Endothelial cell of umbilical vein (primary cell): ENCODE measurements around the gene ADPRH. TPM values are rescaled to one million over a fixed set of nuclear protein-coding genes. Genes with fewer than 3 reads are reported as not detected.

ENCODE experiments used
- BruUV-seq: library from RNA; stranded (reverse); fragments of 400-500 nt; replicated peaks from 2 replicates; lab custom pipeline; 2021; lab: Mats Ljungman, UMichigan
- CTCF ChIA-PET: fragments of 300-600, 350-600 bp; sonication (Branson Sonifier 250); formaldehyde crosslinking; loops from one replicate; lab custom pipeline; 2021; ENCODE audit warnings: antibody characterized with exemption, inconsistent platforms; lab: Charles Lee
- POLR2A ChIA-PET: fragments of 300-600, 350-600 bp; sonication (Branson Sonifier 250); formaldehyde crosslinking; loops from one replicate; lab custom pipeline; 2021; ENCODE audit warnings: antibody characterized with exemption, inconsistent platforms; lab: Charles Lee
- DNase-seq: peaks from one replicate; pipeline ENCODE4 v3.0.0-alpha.2; 2011; ENCODE audit warnings: low read depth, low spot score
- FAIRE-seq: peaks from 2 replicates; lab custom pipeline; 2011; peaks lifted over from hg19 to GRCh38; lab: Jason Lieb, UNC
- H2AFZ ChIP-seq: 2 replicates; pipeline ENCODE4 v1.6.0; 2012; ENCODE audit warnings: low read depth, low read length, control low read depth, inconsistent platforms
- H3K27ac ChIP-seq: 2 replicates; pipeline ENCODE4 v1.5.1; 2011; ENCODE audit warnings: low read depth, mild to moderate bottlenecking, control low read depth, low read length, moderate library complexity; ENCODE audit not compliant: insufficient read depth
- H3K27me3 ChIP-seq, 2 experiments: 2 replicates each; pipeline versions ENCODE4 v1.6.0 to v1.6.1; 2011; ENCODE audit warnings: low read length in 2 of 2, mixed read lengths in 1 of 2; ENCODE audit not compliant: control insufficient read depth in 2 of 2, insufficient read depth in 2 of 2
- H3K36me3 ChIP-seq, 2 experiments: 2 replicates in 1 of 2; 3 replicates in 1 of 2; pipeline ENCODE4 v1.5.1; 2011; ENCODE audit warnings: low read length in 2 of 2, mild to moderate bottlenecking in 1 of 2, moderate library complexity in 1 of 2; ENCODE audit not compliant: control insufficient read depth in 2 of 2, insufficient read depth in 2 of 2; ENCODE audit errors: extremely low read depth in 1 of 2
- H3K4me1 ChIP-seq: 3 replicates; pipeline ENCODE4 v1.5.1; 2011; ENCODE audit warnings: mild to moderate bottlenecking, low read length; ENCODE audit not compliant: control insufficient read depth, insufficient read depth; ENCODE audit errors: extremely low read depth
- H3K4me2 ChIP-seq: 2 replicates; pipeline ENCODE4 v1.6.1; 2011; ENCODE audit warnings: low read length, control low read depth, mixed read lengths; ENCODE audit not compliant: insufficient read depth
- H3K4me3 ChIP-seq, 3 experiments: fragments of 200-600 bp in 1 of 3; sonication (generic), shearing (Covaris generic) in 1 of 3; replicated peaks in 1 of 3; 2 replicates each; pipeline ENCODE4 v1.5.1; 2011 to 2016; ENCODE audit warnings: control low read depth in 3 of 3, low read length in 3 of 3, mild to moderate bottlenecking in 2 of 3, inconsistent platforms in 1 of 3, low read depth in 1 of 3, moderate library complexity in 1 of 3; ENCODE audit not compliant: insufficient read depth in 1 of 3
- H3K79me2 ChIP-seq: 2 replicates; pipeline ENCODE4 v1.6.0; 2012; ENCODE audit warnings: low read length, inconsistent platforms; ENCODE audit not compliant: control insufficient read depth, insufficient read depth
- H3K9ac ChIP-seq: replicated peaks from 2 replicates; pipeline ENCODE3; 2011; ENCODE audit warnings: low read length, control low read depth; ENCODE audit not compliant: insufficient read depth; ENCODE audit errors: extremely low read depth
- H3K9me1 ChIP-seq: replicated peaks from 3 replicates; pipeline ENCODE4 v1.6.0; 2011; ENCODE audit warnings: mild to moderate bottlenecking, low read length; ENCODE audit not compliant: control insufficient read depth, insufficient read depth; ENCODE audit errors: extremely low read depth
- H3K9me3 ChIP-seq: replicated peaks from 2 replicates; pipeline ENCODE4 v1.5.1; 2012; ENCODE audit warnings: low read length, inconsistent platforms; ENCODE audit not compliant: control insufficient read depth, insufficient read depth
- H4K20me1 ChIP-seq: replicated peaks from 2 replicates; pipeline ENCODE3; 2011; ENCODE audit warnings: mild to moderate bottlenecking, low read length; ENCODE audit not compliant: control insufficient read depth, insufficient read depth; ENCODE audit errors: extremely low read depth
- MYC ChIP-seq: IDR thresholded peaks from one replicate; pipeline ENCODE4 v1.6.1; 2011; ENCODE audit warnings: mild to moderate bottlenecking, low read depth, low read length
- dilution Hi-C: fragments of 300-500 bp; cut with MboI; formaldehyde crosslinking; loops from one replicate; pipeline ENCODE4 v1.15.0; 2019; ENCODE audit warnings: low sequenced_read_pairs; ENCODE audit not compliant: extremely low pct_ligation_motif_present
- intact Hi-C: fragments of 100-400 bp; cut with micrococcal nuclease; formaldehyde crosslinking; loops from one replicate; pipeline ENCODE4 v1.10.0; 2022
- polyA plus RNA-seq, 4 experiments: library from polyadenylated mRNA; depleted of rRNA in 3 of 4; stranded (reverse) in 3 of 4; unstranded in 1 of 4; fragments of >200 nt; gene quantifications; 2 replicates each; pipeline versions ENCODE4 v1.2.1 to v1.2.3, GENCODE V29; 2011 to 2012; ENCODE audit warnings: missing spikeins in 1 of 4
- total RNA-seq: library from RNA; stranded (reverse); gene quantifications from 2 replicates; pipeline ENCODE4 v1.2.3, GENCODE V29; 2021
- TF ChIP-seq, protein P1 (sequence below): IDR thresholded peaks from 2 replicates; pipeline ENCODE4 v1.6.1; 2011; ENCODE audit not compliant: insufficient read depth, insufficient read length
- TF ChIP-seq, protein P2 (sequence below), 2 donors: IDR thresholded peaks; 1 replicate in 1 of 2; 2 replicates in 1 of 2; pipeline ENCODE4 v1.5.1; 2011; ENCODE audit warnings: low read length in 2 of 2, mild to moderate bottlenecking in 2 of 2, moderate library complexity in 2 of 2, control low read depth in 1 of 2, inconsistent platforms in 1 of 2, low read depth in 1 of 2; ENCODE audit not compliant: insufficient read depth in 1 of 2; ENCODE audit errors: extremely low read depth in 1 of 2

ADPRH gene
- total and polyA plus RNA-seq, 2 donors (not counting 3 experiments of a cell fraction or from before 2014, with no cell fraction given) = 3.5 to 8.0 TPM

- intact Hi-C loops (no loop called here), dilution Hi-C loops (no loop called here)
- H3K9ac ChIP-seq = no peak overlapping the region
- no peak overlapping the region for H3K27ac ChIP-seq
- BruUV-seq = no TSS peak
- CTCF ChIA-PET = interaction anchor here (0.9 kb wide), 1 partner anchor 15 kb away, joined by 3 read pairs; no protein-coding TSS in a partner anchor
- no peak for TF ChIP-seq MYC
- TF ChIP-seq, protein P1, sequence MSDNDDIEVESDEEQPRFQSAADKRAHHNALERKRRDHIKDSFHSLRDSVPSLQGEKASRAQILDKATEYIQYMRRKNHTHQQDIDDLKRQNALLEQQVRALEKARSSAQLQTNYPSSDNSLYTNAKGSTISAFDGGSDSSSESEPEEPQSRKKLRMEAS = no peak
- TF ChIP-seq, protein P2, sequence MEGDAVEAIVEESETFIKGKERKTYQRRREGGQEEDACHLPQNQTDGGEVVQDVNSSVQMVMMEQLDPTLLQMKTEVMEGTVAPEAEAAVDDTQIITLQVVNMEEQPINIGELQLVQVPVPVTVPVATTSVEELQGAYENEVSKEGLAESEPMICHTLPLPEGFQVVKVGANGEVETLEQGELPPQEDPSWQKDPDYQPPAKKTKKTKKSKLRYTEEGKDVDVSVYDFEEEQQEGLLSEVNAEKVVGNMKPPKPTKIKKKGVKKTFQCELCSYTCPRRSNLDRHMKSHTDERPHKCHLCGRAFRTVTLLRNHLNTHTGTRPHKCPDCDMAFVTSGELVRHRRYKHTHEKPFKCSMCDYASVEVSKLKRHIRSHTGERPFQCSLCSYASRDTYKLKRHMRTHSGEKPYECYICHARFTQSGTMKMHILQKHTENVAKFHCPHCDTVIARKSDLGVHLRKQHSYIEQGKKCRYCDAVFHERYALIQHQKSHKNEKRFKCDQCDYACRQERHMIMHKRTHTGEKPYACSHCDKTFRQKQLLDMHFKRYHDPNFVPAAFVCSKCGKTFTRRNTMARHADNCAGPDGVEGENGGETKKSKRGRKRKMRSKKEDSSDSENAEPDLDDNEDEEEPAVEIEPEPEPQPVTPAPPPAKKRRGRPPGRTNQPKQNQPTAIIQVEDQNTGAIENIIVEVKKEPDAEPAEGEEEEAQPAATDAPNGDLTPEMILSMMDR (IDR thresholded peaks at IDR 0.05; ENCODE audit: extremely low read depth in 1 of 2, insufficient read depth in 1 of 2, low read depth in 1 of 2, low read length in 2 of 2) = no peak
- H3K4me3 ChIP-seq = no peak overlapping the region
- H3K9me3 ChIP-seq = no peaks in the 10 kb centered on the region
- no peaks in the 10 kb centered on the region for H3K27me3 ChIP-seq
- H4K20me1 ChIP-seq = no peaks in the 10 kb centered on the region
- no peak for DNase-seq
- H3K9me1 ChIP-seq = no peaks in the 10 kb centered on the region
- H3K79me2 ChIP-seq = no peaks in the 10 kb centered on the region
- H2AFZ ChIP-seq = no peak overlapping the region
- no peaks in the 10 kb centered on the region for H3K36me3 ChIP-seq
- no peak overlapping the region for H3K4me2 ChIP-seq
- H3K4me1 ChIP-seq = no peaks in the 10 kb centered on the region
- POLR2A ChIA-PET = interaction anchor here (0.6 kb wide), 1 partner anchor 52 kb away, joined by 3 read pairs; no protein-coding TSS in a partner anchor
- no peak for FAIRE-seq
Observed at GRCh38 chr3:119585856-119586570, 6.7 kb downstream of the ADPRH start.

- FAIRE-seq = no peak
Observed at GRCh38 chr3:119586733-119587172, 7.5 kb downstream of the ADPRH start.

More at GRCh38 chr3:119586733-119587172, 7.5 kb downstream of the ADPRH start:
- Histone ChIP-seq H2AFZ (no peak overlapping the region), H3K4me1 (no peaks in the 10 kb centered on the region), H3K36me3 (no peaks in the 10 kb centered on the region), H4K20me1 (no peaks in the 10 kb centered on the region), H3K9ac (no peak overlapping the region), H3K9me1 (no peaks in the 10 kb centered on the region), H3K27ac (no peak overlapping the region), H3K9me3 (no peaks in the 10 kb centered on the region), H3K4me3 (no peak overlapping the region), H3K79me2 (no peaks in the 10 kb centered on the region), H3K27me3 (no peaks in the 10 kb centered on the region), H3K4me2 (no peak overlapping the region)
- intact Hi-C loops = no loop called here
- TF ChIP-seq, protein P1 = no peak
- POLR2A ChIA-PET = no interaction called here
- DNase-seq = no peak
- CTCF ChIA-PET = no interaction called here
- dilution Hi-C loops = no loop called here
- no TSS peak for BruUV-seq
